GM20000 (cell line): ENCODE measurements around the gene YIPF1.

ENCODE experiments used
- DNase-seq: peaks from one replicate; pipeline ENCODE4 v3.0.0; 2012; ENCODE audit warnings: low spot score
- CTCF ChIP-seq: IDR thresholded peaks from 2 replicates; pipeline ENCODE4 v1.5.1; 2012; ENCODE audit warnings: mild to moderate bottlenecking, control low read depth; ENCODE audit errors: extremely low read depth, missing control alignments

The YIPF1 gene

GRCh38 chr1:53929246-53929960, 39.8 kb upstream of the YIPF1 start:
- DNase-seq, result no peak
- TF ChIP-seq CTCF, result no peak

GRCh38 chr1:53927376-53927881, 37.8 kb upstream of the YIPF1 start:
- TF ChIP-seq CTCF, result no peak

GRCh38 chr1:53919675-53920066, 30.1 kb upstream of the YIPF1 start:
- no peak for DNase-seq

More at GRCh38 chr1:53927376-53927881, 37.8 kb upstream of the YIPF1 start:
- no peak for DNase-seq

GRCh38 chr1:53918343-53918742, 28.7 kb upstream of the YIPF1 start:
- no peak for TF ChIP-seq CTCF
- DNase-seq, result no peak

More at GRCh38 chr1:53919675-53920066, 30.1 kb upstream of the YIPF1 start:
- no peak for TF ChIP-seq CTCF

- no peak for TF ChIP-seq CTCF
Observed at GRCh38 chr1:53913352-53914033, 23.9 kb upstream of the YIPF1 start.

GRCh38 chr1:53911442-53911841, 21.8 kb upstream of the YIPF1 start:
- DNase-seq, result no peak
- no peak for TF ChIP-seq CTCF

More at GRCh38 chr1:53913352-53914033, 23.9 kb upstream of the YIPF1 start:
- DNase-seq, result no peak

GRCh38 chr1:53909946-53910345, 20.3 kb upstream of the YIPF1 start:
- no peak for TF ChIP-seq CTCF
- no peak for DNase-seq
